KBM-7 (cell line): ENCODE measurements around the gene ARVCF.

Experiments used
- DNase-seq: peaks from one replicate; pipeline ENCODE4 v3.0.0-alpha.2; 2015
- in situ Hi-C: fragments of 300-500 bp; cut with MboI; formaldehyde crosslinking; loops from 2 replicates; pipeline ENCODE4 v1.14.3; 2020; ENCODE audit warnings: low sequenced_read_pairs, low pct_unique_long_range_greater_than_20kb, mixed read lengths

The ARVCF gene

DNA sequence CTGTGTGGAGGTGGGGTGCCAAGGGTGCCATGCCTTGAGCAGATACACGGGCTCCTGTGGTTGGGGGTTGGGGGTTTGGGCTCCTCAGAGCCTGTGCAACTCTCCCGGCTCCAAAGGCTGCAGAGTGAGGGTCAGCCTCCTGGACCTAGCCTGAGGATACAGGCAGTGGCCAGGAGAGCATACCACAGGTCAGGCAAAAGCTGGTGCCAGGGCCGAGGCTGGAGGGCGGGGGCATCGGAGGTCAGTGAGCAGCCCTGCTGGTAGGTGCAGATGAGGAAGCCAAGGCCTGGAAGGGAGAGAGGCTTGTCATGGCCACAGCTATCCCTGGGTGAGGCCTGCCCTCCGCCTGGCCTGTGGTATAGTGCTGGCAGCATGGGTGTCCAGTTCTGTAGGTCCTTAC is 37.9 kb upstream of the ARVCF start:
- in situ Hi-C loops, result loop anchor here (10.0 kb wide), 1 partner anchor 60 kb away; no protein-coding TSS in a partner anchor
- no peak for DNase-seq

DNA sequence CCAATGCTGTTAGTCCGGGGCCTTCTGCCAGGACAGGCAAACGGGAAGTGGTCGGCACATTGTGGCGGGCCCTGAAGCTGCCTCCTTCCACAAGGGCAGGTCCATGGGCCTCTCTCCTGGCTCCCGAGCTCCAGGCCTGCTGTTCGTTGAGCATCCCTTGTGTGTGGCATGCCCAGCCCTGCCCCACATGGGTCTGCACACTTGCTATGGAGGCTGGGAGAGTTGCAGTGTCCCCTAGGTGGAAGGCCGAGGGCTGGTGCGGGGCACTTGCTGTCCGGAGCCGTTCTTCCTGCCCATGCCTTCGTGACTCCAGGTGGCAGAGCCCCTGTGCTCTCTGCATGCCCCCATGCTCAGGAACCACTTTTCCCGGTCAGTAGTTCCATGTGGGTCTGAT is 37.4 kb upstream of the ARVCF start:
- in situ Hi-C loops, result loop anchor here (10.0 kb wide), 1 partner anchor 59 kb away; no protein-coding TSS in a partner anchor
- DNase-seq, result no peak

DNA sequence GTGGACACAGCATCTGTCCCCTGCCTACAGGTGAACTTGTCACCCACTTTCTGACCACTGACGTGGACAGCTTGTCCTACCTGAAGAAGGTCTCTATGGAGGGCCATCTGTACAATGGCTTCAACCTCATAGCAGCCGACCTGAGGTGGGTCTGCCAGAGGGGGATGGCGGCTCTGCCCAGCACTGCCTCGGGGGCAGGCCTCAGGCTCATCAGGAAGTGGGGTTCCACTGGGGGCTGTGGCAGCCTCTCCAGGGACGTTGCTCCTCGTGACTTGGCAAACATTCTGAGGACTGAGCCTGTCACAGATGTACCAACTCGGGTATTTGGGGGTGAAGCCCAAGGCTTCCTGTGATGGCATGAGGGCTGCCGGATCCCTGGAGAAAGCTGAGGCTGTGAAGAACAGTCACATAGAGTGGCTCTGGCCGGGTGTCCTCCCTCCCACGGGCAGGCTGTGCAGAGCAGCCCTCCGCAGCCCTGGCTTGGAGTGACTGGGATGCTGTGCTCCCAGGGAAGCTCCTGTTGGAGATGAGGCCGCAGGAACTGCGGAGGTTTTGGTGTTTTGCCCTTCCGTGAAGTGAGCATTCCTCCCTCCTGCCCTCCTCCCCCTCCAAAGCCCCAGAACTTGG is 36.9 kb upstream of the ARVCF start:
- in situ Hi-C loops, result loop anchor here (10.0 kb wide), 1 partner anchor 59 kb away; no protein-coding TSS in a partner anchor
- no peak for DNase-seq

DNA sequence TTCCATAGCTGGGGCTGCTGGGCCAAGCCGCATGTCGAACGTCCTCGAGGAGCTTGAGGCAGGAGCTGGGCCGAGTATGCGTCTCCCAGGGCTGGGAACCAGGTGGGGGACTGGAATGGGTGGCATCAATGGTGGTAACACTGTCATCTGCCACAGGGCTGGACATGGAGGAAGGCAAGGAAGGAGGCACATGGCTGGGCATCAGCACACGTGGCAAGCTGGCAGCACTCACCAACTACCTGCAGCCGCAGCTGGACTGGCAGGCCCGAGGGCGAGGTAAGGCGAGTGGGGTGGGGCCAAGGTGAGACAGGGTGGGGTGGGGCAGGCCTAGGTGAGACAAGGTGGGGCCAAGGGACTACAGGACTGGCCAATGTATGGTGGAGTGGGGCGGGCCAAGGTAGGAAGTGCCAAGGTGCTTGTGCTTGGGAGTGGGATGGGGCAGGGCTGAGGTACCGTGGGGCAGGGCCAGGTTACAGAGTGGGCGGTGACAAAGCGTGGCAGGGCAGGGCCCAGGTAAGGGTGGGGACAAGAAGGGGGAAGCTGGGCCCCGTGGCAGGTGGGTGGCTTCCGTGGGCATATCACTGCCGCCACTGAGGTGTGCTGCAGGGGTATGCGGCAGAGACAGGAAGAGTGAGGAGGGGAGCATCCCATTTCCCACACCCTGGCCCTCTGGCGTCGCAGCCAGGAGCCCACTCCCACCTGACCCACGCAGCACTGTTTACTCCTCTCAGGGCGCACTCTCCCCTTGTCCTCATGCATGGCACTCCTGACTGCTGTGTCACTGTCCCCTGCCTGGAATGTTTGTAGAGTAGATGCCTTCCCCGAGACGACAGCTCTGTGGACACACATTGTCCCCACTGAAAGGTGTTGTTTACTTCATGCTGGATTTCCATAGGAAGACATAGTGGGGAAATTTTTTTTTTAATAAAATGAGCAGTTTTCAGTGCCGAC is 36.0 kb upstream of the ARVCF start:
- DNase-seq, result no peak
- in situ Hi-C loops, result loop anchor here (10.0 kb wide), 1 partner anchor 58 kb away; no protein-coding TSS in a partner anchor

DNA sequence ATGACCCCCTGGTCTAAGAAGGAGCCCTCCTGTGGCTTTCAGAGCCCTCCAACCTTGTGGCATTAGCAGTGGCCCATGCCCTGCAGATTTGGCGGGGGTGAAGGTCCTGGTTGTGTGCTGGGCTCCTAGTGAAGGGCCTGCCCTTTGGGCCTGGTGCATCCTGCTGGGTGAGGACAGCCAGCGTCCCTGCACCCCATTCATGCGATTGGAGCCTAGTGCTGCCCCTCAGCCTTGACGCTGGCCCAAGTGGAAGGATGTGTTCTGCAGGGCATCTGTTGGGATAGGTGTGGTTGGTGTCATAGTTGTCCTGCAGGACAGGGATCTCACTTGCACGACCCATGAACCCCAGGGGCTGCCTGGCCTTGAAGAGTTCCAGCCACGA is 35.3 kb upstream of the ARVCF start:
- DNase-seq, result no peak
- in situ Hi-C loops, result loop anchor here (10.0 kb wide), 1 partner anchor 57 kb away; no protein-coding TSS in a partner anchor

DNA sequence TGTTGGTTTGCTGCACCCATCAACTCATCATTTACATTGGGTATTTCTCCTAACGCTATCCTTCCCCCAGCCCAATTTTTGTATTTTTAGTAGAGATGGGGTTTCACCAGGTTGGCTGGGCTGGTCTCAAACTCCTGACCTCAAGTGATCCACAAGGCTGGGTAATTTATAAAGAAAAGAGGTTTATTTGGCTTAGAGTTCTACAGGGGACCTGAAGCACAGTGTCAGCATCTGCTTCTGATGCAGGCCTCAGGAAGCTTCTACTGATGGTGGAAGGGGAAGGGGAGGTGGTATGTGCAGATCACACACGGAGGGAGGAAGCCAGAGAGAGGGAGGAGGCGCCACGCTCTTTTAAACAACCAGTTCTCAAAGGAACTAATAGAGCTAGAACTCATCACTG is 30.1 kb upstream of the ARVCF start:
- in situ Hi-C loops, result no loop called here
- DNase-seq, result no peak

DNA sequence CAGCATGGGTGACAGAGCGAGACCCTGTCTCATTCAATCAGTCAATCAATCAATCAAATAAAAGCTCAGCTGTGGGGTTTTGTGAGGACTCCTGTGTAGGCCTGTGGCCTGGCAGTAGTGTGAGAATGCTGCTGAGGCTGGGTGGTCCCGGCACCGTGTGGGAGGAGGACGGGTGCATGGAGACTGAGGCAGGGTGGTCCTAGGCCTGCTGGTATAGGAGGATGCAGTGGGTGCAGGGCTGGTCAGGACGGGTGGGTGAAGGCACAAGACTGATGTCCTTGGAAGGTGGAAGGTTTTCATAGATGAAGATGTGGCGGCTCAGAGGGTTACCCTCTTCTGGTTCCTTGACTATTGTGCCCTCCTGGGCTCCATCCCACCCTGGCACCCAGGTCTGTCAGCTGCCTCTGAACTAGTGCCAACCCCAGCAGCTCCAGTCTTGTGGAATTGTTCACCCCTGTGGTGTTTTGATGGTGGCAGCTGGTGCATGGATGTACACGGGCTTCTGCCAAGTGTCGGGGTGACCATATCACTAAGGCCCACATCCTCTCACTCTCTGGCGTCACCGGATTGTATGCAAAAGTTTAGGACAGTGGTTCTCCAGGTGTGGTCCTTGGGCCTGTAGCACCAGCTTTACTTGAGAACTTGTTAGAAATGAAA is 28.0 kb upstream of the ARVCF start:
- in situ Hi-C loops, result no loop called here
- no peak for DNase-seq

DNA sequence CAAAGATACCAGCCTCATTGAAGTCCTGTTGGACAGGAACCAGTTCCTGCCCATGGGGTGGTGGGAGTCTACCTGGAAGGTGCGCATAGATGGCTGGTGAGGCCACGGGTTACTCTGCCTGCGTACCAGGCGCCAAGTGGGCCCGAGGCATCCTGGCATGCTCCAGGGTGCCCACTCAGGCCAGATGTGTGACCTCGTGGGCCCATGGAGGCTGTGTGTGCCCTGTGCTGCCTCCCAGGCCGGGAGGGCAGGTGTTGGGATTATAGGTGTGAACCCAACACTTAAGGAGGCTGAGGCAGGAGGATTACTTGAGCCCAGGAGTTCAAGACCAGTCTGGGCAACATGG is 27.3 kb upstream of the ARVCF start:
- DNase-seq, result no peak
- in situ Hi-C loops, result no loop called here

DNA sequence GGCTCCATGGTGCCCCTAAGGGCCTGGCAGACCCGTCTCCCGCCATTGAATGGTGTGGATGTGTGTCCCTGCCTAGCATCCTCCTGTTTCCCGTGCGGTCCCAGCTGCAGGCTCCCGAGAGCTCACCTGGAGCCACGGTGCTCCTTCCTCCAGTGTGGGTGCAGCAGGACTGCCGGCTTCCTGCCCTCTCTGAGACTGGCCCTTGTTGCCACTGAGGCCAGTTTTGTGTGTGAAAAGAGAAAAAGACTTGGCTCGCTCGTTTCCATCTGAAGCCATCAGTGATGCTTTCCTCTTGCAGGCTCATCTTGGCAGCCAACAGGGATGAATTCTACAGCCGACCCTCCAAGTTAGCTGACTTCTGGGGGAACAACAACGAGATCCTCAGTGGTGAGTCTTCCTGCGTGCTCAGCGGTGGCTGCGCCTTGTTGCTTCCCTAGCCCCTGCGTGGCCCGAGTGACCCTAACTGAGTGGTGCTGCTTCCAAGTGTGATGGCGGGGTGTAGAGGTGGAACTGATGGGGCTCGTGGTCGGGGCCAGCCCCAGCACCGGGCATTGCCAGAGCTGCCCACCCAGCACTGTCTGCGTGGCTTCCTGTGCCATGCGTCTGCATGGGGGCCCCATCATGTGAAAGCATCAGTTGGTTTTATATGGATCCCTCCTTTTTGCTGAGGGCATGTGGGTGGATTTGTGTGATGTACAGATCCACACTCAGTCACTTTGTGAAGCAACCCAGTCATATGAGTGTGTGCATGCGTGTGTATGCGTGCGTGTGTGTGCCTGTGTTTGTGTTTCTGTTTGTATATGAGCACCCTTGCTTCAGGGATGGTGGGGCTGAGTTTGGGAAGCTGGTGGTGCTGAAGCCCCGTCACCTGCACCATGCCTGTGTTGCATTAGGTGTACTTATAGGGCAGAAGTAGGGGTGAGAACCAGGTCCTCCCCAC is 26.7 kb upstream of the ARVCF start:
- in situ Hi-C loops, result no loop called here
- DNase-seq, result no peak

DNA sequence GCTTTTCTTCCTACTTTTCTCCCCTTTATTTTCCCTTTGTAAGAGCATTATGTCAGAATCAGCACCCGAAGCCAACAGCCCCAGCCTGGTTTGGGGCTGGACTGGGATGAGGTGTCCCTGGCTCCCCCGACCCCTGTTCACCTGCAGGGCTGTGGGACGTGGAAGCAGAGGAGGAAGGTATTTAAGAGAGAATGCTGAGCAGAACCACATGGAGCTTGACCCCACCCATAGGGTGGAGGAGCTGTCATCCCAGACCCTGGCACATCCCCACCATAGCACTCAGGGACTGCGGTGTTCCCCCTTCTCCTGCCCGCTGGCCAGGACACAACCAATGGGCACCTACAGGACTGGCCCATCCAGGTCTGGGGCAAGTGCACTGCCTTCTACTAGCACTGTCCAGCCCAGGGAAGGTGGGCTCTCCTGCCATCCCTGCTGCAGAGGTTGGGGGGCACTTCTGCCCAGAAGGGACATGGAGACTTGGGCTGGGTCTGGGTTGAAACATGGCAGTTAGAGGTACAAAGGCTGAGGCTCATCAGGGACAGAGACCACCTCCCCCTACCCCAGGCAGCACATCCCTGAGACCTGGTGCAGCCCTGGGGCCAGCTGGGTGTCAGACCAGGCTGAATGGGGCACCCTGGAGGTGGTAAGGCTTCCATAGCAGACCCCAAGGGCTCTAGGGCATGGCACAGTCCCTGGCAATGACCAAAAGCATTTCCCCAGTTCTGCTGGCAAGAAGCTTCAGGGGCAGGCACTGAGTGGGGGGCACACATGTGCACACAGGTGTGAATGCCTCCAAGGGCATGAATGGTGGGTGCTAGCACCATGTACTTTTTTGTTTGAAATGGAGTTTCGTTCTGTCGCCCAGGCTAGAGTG is 23.9 kb upstream of the ARVCF start:
- in situ Hi-C loops, result no loop called here
- no peak for DNase-seq

DNA sequence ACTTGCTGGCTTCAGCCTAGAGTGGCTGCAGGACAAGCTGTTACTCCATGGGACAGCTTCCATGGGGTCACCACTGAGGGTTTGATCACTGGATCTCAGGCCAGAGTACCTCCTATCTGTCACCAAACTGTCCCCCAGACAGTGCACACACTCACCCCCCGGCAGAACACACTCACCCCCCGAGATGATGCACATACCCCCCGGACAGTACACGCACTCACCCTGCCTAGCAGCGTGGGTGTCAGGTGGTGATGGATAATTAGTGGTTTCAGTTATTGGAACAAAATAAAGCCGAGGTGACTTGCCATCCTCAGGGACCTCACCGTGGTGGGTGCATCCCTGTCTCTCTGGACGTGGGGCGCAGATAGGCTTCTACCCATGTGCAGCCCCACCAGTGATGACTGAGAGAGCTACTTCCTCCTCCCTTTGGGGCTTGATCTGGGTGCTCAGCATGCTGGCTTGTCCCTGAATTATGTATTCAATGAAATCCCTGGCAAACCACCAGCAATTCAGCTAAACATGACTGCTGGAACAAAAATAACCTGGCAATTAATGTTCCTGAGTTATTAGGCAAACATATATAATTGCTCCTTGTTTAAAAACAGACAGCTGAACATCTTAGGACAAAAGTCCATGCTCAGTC is 23.2 kb upstream of the ARVCF start:
- in situ Hi-C loops, result no loop called here
- DNase-seq, result no peak

DNA sequence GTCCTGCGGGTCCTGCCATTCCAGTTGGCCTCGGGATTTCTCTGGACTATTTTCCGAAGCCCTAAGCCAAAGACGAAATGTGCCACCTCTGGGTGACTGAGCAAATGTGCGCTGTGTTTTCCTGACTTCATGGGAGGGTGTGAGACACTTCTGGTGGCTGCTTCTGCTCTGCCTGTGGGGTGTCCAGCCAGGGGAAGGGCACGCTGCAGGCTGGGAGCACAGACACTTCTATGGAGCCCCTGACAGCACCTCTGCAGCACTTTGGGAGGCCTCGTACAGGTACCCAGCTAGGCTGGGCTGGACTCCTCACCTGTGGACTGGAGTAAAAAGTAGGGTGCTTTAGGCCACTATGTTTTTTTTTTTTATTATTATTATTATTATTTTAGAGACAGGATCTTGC is 22.0 kb upstream of the ARVCF start:
- in situ Hi-C loops, result no loop called here

DNA sequence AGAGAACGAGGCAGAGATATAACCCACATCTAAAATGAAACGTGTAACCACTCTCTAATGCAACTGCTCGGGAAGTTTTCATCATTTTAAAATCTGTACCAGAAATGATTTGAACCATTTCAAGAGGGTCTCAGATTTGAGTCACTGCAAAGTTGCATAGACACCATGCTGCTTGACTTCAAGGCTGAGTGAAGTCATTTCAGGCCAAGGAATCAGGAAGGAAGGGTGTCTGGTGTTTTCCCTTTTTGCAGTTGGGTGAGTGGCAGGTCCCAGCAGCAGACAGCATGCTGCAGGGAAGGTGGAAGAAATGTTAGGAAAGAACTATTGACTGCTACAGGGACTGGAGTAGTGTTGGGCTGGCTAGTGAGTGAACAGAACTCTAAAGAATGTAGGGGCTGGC is 20.8 kb upstream of the ARVCF start:
- in situ Hi-C loops, result no loop called here
- no peak for DNase-seq

More for the DNA sequence above, 22.0 kb upstream of the ARVCF start:
- no peak for DNase-seq

DNA sequence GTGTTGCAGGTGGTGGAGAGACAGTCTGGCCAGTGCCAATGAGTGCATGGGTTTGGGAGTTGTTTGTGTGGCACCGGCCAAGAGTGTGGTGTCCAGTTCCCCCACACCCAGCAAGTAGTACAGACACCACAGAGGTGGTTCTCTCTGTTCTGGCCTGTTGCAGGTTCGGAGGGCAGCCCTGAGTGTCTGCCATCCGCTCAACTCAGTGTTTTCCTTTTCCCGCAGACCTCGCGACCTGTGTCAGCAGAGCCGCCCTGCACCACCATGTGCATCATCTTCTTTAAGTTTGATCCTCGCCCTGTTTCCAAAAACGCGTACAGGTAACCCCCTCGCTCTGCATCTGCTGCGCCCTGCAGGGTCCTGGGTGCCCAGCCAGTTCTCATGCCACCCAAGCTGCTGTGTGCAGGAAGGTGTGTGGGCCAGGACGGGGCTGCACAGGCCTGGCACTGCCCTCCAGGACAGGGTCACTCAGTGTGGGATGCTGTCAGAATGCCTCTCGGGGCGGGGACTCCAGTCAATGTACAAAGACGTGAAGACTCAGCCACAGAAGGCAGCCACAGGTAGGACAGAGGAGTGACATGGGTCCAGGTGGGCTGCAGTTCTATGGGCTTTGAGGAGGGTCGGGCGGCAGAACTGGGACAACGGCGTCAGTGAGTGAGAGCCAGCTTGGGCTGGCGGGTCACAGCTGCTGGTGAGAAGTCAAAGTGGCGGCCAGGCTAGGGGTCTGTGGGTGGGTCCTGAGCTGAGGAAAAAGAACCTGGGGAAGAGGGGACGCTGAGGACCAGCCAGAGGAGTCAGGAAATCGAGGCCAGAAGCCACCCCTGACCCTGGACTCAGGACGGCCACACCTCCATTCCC is 20.1 kb upstream of the ARVCF start:
- in situ Hi-C loops, result no loop called here

DNA sequence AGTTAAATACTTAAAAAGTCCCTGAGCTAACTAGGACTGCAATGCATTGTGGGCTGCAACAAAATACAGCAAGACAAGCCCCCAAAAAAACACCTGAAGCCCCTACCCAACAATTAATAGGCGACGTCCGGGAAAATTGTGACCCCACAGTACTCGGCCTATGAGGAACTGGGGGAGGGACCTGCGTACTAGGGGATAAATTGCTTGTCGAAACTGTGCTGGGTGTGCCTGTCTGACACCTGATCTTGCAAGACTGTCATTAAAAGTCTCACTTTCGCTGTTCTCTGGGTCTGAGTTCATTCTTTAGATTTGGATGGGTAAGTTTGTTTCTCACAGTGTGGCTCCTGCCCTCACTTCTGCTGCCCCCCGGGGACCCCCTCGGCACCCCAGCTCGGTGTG is 19.5 kb upstream of the ARVCF start:
- in situ Hi-C loops, result no loop called here
- DNase-seq, result no peak

More for the DNA sequence above, 20.1 kb upstream of the ARVCF start:
- no peak for DNase-seq

DNA sequence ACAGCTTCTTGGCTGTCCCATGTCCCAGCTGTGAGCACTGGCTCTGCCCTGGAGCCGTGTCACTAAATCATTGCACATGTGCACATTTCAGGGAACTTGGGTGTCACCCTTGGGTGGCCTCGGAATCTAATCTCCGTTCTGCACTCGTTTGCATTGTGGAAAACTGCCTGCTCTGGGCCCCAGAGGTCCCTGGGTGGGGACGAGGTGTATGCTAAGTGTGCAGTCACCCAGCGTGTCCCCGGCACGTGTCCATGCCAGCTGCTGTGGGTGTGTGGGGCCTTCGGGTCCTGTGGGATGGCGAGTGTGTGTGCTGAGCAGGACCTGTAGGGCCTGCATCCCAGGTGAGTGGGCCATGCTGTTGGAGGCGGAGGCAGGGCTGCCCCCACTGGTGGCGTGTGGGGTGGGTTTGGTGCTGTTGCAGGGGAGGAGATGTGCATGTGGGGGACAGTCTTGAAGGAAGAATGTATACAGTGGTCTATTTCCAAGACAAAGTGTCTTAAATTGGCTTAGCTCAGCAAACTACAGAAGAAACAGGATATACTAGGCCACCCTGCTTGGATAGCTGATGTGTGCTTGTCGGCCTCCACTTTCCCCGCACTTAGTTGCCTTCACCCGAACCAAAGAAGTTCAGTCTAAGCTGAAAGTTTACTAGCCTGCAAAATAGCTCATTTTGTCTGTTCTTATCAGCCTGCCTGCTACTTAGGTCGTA is 18.9 kb upstream of the ARVCF start:
- in situ Hi-C loops, result no loop called here

More for the DNA sequence above, 18.9 kb upstream of the ARVCF start:
- no peak for DNase-seq
